IMR-90 (cell line): ENCODE measurements around the gene POLR3K.

Experiments
- NFE2L2 ChIP-seq: fragments of 150-350 bp; IDR thresholded peaks from 2 replicates; pipeline ENCODE4 v1.6.1; 2016; ENCODE audit warnings: low read depth, mild to moderate bottlenecking, low read length
- POLR2A ChIP-seq: IDR thresholded peaks from 2 replicates; pipeline ENCODE4 v1.6.1; 2012; ENCODE audit warnings: mild to moderate bottlenecking, low read depth, low read length
- RAD21 ChIP-seq: IDR thresholded peaks from 2 replicates; pipeline ENCODE4 v1.6.1; 2012; ENCODE audit warnings: low read length, improper control_type of control experiment
- RCOR1 ChIP-seq: IDR thresholded peaks from 2 replicates; pipeline ENCODE4 v1.6.1; 2012; ENCODE audit warnings: mild to moderate bottlenecking, low read length, improper control_type of control experiment; ENCODE audit not compliant: insufficient replicate concordance
- TF ChIP-seq, protein P1 (sequence below): conservative IDR thresholded peaks from 2 replicates; pipeline ENCODE4 v1.5.1; 2012; ENCODE audit warnings: mild to moderate bottlenecking, low read depth, low read length, improper control_type of control experiment

- TF ChIP-seq, protein P1, sequence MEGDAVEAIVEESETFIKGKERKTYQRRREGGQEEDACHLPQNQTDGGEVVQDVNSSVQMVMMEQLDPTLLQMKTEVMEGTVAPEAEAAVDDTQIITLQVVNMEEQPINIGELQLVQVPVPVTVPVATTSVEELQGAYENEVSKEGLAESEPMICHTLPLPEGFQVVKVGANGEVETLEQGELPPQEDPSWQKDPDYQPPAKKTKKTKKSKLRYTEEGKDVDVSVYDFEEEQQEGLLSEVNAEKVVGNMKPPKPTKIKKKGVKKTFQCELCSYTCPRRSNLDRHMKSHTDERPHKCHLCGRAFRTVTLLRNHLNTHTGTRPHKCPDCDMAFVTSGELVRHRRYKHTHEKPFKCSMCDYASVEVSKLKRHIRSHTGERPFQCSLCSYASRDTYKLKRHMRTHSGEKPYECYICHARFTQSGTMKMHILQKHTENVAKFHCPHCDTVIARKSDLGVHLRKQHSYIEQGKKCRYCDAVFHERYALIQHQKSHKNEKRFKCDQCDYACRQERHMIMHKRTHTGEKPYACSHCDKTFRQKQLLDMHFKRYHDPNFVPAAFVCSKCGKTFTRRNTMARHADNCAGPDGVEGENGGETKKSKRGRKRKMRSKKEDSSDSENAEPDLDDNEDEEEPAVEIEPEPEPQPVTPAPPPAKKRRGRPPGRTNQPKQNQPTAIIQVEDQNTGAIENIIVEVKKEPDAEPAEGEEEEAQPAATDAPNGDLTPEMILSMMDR: no peak
- TF ChIP-seq POLR2A (no peak), RAD21 (no peak), NFE2L2 (no peak), RCOR1 (no peak)
These were observed 9.0 kb upstream of the POLR3K start for GRCh38 chr16:62283-62967.
